ENCODE measurements around the gene TEKT2.

DNA sequence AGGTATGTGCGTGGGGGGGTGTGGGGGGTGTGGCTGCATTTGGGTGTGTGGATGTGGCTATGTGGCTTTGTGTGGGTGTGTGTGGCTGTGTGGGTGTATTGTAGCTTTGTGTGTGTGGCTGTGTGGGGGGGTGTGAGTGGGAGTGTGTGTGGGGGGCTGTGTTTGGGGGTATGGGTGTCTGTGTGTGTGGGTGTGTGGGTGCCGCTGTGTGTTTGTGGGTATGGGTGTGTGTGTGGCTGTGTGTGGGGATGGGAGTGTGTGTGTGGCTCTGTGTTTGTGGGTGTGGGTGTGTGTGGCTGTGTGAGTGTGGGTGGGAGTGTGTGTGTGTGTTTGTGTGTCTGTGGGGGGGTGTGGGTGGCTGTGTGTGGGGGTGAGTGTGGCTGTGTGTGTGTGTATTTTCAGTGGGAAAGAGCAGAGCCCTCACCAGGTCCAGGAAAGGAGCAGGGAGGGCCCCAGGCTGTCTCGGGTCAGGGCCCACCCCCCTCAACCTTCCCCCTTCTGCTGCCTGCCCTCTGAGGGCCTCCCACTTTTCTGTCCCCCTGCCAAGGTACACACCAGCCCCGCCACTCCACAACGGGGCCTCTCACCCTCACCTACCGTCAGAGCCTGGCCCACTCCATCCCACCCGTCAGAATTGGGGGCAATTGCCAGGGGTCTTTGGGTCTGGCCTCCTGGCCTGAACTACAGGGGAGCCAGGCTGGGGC is 43.1 kb downstream of the TEKT2 start:
- TF ChIP-seq, protein P1, sequence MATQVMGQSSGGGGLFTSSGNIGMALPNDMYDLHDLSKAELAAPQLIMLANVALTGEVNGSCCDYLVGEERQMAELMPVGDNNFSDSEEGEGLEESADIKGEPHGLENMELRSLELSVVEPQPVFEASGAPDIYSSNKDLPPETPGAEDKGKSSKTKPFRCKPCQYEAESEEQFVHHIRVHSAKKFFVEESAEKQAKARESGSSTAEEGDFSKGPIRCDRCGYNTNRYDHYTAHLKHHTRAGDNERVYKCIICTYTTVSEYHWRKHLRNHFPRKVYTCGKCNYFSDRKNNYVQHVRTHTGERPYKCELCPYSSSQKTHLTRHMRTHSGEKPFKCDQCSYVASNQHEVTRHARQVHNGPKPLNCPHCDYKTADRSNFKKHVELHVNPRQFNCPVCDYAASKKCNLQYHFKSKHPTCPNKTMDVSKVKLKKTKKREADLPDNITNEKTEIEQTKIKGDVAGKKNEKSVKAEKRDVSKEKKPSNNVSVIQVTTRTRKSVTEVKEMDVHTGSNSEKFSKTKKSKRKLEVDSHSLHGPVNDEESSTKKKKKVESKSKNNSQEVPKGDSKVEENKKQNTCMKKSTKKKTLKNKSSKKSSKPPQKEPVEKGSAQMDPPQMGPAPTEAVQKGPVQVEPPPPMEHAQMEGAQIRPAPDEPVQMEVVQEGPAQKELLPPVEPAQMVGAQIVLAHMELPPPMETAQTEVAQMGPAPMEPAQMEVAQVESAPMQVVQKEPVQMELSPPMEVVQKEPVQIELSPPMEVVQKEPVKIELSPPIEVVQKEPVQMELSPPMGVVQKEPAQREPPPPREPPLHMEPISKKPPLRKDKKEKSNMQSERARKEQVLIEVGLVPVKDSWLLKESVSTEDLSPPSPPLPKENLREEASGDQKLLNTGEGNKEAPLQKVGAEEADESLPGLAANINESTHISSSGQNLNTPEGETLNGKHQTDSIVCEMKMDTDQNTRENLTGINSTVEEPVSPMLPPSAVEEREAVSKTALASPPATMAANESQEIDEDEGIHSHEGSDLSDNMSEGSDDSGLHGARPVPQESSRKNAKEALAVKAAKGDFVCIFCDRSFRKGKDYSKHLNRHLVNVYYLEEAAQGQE (IDR thresholded peaks at IDR 0.05), result no peak
- no peak for TF ChIP-seq BHLHE40 (IDR thresholded peaks at IDR 0.05; ENCODE audit: low read depth, low read length)
- TF ChIP-seq, protein P2, sequence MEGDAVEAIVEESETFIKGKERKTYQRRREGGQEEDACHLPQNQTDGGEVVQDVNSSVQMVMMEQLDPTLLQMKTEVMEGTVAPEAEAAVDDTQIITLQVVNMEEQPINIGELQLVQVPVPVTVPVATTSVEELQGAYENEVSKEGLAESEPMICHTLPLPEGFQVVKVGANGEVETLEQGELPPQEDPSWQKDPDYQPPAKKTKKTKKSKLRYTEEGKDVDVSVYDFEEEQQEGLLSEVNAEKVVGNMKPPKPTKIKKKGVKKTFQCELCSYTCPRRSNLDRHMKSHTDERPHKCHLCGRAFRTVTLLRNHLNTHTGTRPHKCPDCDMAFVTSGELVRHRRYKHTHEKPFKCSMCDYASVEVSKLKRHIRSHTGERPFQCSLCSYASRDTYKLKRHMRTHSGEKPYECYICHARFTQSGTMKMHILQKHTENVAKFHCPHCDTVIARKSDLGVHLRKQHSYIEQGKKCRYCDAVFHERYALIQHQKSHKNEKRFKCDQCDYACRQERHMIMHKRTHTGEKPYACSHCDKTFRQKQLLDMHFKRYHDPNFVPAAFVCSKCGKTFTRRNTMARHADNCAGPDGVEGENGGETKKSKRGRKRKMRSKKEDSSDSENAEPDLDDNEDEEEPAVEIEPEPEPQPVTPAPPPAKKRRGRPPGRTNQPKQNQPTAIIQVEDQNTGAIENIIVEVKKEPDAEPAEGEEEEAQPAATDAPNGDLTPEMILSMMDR (IDR thresholded peaks at IDR 0.05), result no peak
- TF ChIP-seq RAD21 (conservative IDR thresholded peaks at IDR 0.05 in 1 of 2, IDR thresholded peaks at IDR 0.05 in 1 of 2), result no peak
- no peak for TF ChIP-seq SMC3 (IDR thresholded peaks at IDR 0.05)
- TF ChIP-seq CBX8 (IDR thresholded peaks at IDR 0.05), result no peak
- no peak for TF ChIP-seq KDM1A (IDR thresholded peaks at IDR 0.05; ENCODE audit: low read depth)
- no peak for TF ChIP-seq ZFP36 (IDR thresholded peaks at IDR 0.05; ENCODE audit: borderline replicate concordance, partially characterized antibody)
- no peak for TF ChIP-seq CEBPB (IDR thresholded peaks at IDR 0.05)
- no peak for TF ChIP-seq EP300 (IDR thresholded peaks at IDR 0.05)
